ENCODE measurements around the gene TMEM273. TPM values are rescaled to one million over a fixed set of nuclear protein-coding genes. Genes with fewer than 3 reads are reported as not detected.

The TMEM273 gene
- total and polyA plus RNA-seq, 8 donors: 0.89 to 72.9 (median 5.9) TPM

DNA sequence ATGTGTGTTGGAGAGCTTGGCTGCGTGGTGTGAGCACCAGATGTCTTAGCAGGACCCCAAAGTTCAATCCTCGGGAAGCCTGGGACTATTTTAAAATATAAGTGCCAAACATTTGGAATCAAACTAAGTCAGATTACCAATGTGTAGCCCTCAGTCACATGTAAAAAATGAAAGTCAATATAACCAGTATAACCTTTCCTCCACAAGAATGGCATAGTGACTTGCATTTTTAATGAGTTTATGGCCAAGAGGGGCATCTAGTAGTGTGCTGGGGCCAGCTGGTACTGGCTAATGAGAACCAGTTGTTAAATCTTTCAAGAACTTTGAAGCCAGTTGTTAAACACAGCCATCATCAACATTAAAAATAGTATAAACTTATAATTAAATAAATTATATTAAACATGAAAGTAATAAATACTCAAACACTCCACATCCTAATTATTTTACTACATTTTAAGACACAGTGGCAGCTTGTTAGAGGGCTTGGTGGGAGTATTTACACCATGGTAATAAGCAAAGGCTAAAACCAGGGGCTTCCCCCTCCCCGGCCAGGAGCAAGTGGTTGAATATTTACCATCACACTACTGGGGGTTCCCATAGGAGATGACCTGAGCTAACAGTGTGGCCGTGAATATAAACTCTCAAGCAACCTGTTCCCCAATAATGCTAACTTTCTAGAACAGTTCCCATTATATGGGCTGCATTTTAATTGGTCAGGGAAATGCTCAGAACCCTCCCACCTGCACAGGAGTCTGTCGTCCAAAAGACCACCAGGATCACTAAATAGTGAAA lies 46.5 kb downstream of the TMEM273 start:
- Histone ChIP-seq H3K9me3 (peaks cover 0 to under 1% (median 0%) of the 10 kb centered on the region in 4 donors), H3K27ac (no peak overlapping the region), H3K4me3 (no peak overlapping the region), H3K4me1 (peaks cover 0 to 13% (median 3%) of the 10 kb centered on the region in 4 donors), H3K36me3 (no peaks in the 10 kb centered on the region), H3K27me3 (no peaks in the 10 kb centered on the region)
- intact Hi-C loops (cut with DNase I; ENCODE audit: low total_unique reads): no loop called here
- 67 to 81% (median 72%) methylated on average over 5 of the region's 5 CpGs for WGBS, 5 donors
- TF ChIP-seq, protein P1, sequence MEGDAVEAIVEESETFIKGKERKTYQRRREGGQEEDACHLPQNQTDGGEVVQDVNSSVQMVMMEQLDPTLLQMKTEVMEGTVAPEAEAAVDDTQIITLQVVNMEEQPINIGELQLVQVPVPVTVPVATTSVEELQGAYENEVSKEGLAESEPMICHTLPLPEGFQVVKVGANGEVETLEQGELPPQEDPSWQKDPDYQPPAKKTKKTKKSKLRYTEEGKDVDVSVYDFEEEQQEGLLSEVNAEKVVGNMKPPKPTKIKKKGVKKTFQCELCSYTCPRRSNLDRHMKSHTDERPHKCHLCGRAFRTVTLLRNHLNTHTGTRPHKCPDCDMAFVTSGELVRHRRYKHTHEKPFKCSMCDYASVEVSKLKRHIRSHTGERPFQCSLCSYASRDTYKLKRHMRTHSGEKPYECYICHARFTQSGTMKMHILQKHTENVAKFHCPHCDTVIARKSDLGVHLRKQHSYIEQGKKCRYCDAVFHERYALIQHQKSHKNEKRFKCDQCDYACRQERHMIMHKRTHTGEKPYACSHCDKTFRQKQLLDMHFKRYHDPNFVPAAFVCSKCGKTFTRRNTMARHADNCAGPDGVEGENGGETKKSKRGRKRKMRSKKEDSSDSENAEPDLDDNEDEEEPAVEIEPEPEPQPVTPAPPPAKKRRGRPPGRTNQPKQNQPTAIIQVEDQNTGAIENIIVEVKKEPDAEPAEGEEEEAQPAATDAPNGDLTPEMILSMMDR (IDR thresholded peaks at IDR 0.05): no peak
- DNase-seq: no peak

DNA sequence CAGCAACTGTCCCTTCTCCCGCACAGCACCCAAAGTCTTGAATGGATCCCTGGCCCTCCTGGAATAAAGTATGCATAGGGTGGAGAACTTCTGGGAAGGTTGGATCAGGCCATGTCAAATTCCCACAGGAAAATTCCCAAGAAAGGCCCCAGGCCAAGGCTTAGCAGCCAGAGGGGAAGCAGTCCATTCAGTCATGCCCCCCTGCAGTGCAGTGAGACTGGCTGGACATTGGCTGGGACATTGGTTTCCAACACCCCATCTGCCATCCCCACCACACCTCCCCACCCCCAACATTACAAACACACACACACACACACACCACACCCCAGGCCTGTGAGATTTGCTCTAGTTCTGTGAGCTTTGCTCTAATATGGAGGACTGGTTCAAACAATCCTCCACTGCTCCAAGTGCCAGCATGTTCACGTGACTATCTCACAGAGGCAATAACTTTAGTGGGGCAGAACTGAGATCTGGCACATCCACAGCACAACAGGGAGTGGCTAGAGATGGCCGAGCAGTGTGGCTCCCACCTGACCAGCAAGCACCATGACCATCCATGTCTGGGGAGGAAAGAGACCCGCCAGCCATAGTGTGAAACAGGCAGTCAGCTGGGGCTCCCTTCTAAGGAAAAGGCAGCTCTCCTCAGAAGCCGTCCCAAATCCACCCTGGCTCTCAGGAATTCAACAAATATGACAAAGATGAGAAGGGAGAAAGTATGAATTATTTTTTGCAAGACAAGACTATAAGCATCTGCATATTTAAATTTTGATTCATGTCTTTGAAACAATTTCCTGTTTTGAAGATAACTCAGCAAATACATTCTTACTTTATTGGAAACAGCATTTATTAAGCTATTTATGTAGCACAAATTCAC lies 47.6 kb downstream of the TMEM273 start:
- H3K4me3 ChIP-seq: no peak overlapping the region
- H3K27me3 ChIP-seq: no peaks in the 10 kb centered on the region
- no peak for DNase-seq
- H3K27ac ChIP-seq: peak overlapping the region in 1 of 5 donors; percentile 76
- no peaks in the 10 kb centered on the region for H3K36me3 ChIP-seq
- intact Hi-C loops (cut with DNase I; ENCODE audit: low total_unique reads): no loop called here
- TF ChIP-seq POLR2A (IDR thresholded peaks at IDR 0.05) (no peak), POLR2AphosphoS5 (IDR thresholded peaks at IDR 0.05) (no peak), EP300 (IDR thresholded peaks at IDR 0.05) (no peak)
- TF ChIP-seq, protein P1 (IDR thresholded peaks at IDR 0.05): no peak
- H3K4me1 ChIP-seq: peaks cover 0 to 13% (median 3%) of the 10 kb centered on the region in 4 donors
- WGBS, 5 donors: 74 to 86% (median 82%) methylated on average over 5 of the region's 5 CpGs
- no peaks in the 10 kb centered on the region for H3K9me3 ChIP-seq

DNA sequence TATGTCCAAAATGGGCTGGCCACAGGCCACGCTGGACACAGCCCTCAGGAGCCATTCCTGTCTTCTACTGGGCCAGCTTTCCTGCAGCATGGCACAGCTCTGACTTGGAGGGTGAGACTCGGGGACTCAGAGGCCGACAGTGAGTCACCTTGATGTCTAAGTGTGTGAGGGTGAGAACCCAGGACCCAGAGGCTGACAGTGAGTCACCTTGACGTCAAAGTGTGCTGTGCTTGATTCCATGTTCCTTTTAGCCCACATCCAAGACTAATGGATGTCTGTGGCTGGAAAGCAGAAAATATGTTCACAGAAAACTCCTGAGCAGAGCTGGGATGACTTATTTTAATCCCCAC lies 48.4 kb downstream of the TMEM273 start:
- no peaks in the 10 kb centered on the region for H3K36me3 ChIP-seq
- H3K4me3 ChIP-seq: no peak overlapping the region
- TF ChIP-seq, protein P1 (IDR thresholded peaks at IDR 0.05): no peak
- TF ChIP-seq EP300 (IDR thresholded peaks at IDR 0.05): no peak
- peak in 1 of 3 donors; percentile 3 for TF ChIP-seq POLR2AphosphoS5 (IDR thresholded peaks at IDR 0.05)
- no peak for DNase-seq
- H3K27me3 ChIP-seq: no peaks in the 10 kb centered on the region
- H3K4me1 ChIP-seq: peaks cover 0 to 13% (median 3%) of the 10 kb centered on the region in 4 donors
- WGBS, 5 donors: 55 to 79% (median 75%) methylated on average over 4 of the region's 4 CpGs
- intact Hi-C loops (cut with DNase I; ENCODE audit: low total_unique reads): no loop called here
- H3K27ac ChIP-seq: peak overlapping the region; percentile 14 to 76 (median 69)
- no peaks in the 10 kb centered on the region for H3K9me3 ChIP-seq

DNA sequence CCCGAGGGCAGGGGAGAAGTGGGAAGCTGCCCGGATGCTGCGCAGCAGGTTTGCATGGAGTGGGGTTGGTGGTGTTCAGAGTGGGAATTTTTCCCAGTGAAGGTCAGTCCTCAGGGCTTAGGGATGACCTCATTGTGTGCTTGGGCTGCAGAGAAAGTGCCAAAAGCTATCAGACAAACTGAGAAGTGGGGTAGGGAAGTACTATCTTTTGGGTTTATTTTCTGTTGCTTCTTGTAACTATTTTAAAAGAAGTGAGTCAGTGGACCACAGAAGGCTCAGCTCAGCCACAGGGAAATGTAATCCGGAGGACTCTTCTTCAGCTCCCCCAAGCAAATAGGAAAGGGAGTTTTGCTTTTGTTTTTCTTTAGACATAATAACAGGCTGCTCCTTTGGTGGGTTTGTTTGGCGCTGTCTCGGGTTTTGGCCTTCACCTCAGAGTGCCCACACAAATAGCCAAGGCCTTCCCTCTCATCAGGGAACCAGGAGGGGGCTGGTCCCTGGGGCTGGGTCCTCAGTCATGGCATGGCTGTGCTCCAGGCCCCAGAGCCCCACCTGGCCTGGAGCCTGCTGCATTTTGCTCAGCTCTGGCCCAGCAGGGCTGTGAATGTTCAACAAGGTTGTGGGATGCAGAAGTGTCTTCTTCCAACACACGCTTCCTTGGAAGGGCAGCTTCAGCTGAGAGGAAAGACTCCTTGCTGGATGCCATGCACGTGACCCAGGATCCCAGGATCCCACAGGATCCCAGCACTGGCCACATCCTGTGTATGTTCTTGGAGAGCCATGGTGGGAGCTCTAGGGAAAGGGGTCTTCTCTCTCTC lies 49.0 kb downstream of the TMEM273 start:
- H3K4me3 ChIP-seq: no peak overlapping the region
- peak in 1 of 2 donors; percentile 32 for DNase-seq
- WGBS, 5 donors: 57 to 68% (median 64%) methylated on average over 8 of the region's 8 CpGs
- H3K27me3 ChIP-seq: no peaks in the 10 kb centered on the region
- TF ChIP-seq, protein P1 (IDR thresholded peaks at IDR 0.05): no peak
- peak overlapping the region; percentile 28 to 76 (median 69) for H3K27ac ChIP-seq
- peaks cover 0 to 13% (median 3%) of the 10 kb centered on the region in 4 donors for H3K4me1 ChIP-seq
- no peaks in the 10 kb centered on the region for H3K9me3 ChIP-seq
- no peaks in the 10 kb centered on the region for H3K36me3 ChIP-seq
- intact Hi-C loops (cut with DNase I; ENCODE audit: low total_unique reads): no loop called here

Data from stomach (tissue), 9 donors.